PC-9 (cell line): ENCODE measurements around the gene PRPS1.

Experiments
- CTCF ChIP-seq: fragments of 200-600 bp; sonication (generic); conservative IDR thresholded peaks from 2 replicates; pipeline ENCODE4 v1.6.1; 2017; ENCODE audit warnings: mixed run types, antibody characterized with exemption, mild to moderate bottlenecking, moderate library complexity
- EZH2 ChIP-seq: fragments of 200-600 bp; sonication (generic); IDR thresholded peaks from 2 replicates; pipeline ENCODE4 v1.8.0; 2017; ENCODE audit warnings: antibody characterized with exemption, low read depth

DNA sequence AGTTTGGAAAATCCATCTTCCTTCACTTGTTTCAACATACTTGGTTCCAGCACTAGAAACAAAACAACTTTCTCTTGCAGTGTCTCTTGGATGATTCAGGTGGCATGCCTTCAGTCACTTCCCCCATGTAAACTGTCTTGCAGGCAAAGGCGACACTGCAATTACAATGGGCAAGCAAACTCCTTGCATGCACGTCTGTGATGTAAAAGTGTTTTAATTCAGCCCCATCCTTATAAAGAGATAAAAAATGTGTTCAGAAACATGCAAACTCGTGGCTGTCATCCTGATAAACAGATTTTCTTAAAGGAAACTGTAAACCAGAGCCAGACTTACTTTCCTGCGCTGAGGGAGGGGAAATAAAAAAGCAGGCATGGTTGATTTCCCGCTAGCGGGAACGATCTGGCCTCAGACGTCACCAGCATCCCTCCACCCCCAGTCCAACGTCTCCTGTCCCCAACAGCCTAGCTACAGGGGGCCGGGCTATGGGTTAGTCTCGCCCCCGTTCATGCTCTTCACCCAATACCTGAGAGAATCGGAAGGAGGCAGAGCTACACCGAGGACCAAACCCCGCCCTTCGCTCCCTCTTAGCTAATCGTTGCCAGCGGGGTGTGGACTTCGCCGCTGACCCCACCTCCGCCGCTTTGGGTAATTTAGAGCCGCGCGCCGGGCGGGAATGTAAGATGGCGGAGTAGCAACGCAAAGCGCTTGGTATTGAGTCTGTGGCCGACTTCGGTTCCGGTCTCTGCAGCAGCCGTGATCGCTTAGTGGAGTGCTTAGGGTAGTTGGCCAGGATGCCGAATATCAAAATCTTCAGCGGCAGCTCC lies at the start of gene PRPS1:
- no peak for TF ChIP-seq CTCF
- no peak for TF ChIP-seq EZH2
